H9 (cell line): ENCODE results near the gene PCDH9. TPM values are rescaled to one million over a fixed set of nuclear protein-coding genes. Genes with fewer than 3 reads are reported as not detected.

Experiments used
- DNase-seq: peaks from one replicate; pipeline ENCODE4 v3.0.0-alpha.2; 2017
- H2AFZ ChIP-seq: one replicate; pipeline ENCODE4 v1.6.1; 2013; ENCODE audit warnings: mild to moderate bottlenecking, low read length, control low read depth, moderate library complexity
- H2AK5ac ChIP-seq: 2 replicates; pipeline ENCODE4 v1.6.1; 2013; ENCODE audit warnings: low read length, control low read depth, mixed read lengths; ENCODE audit not compliant: insufficient read length
- H2BK120ac ChIP-seq: one replicate; pipeline ENCODE4 v1.6.1; 2013; ENCODE audit warnings: low read depth, mild to moderate bottlenecking, low read length, control low read depth, inconsistent platforms; ENCODE audit not compliant: poor library complexity, severe bottlenecking
- H2BK12ac ChIP-seq: 2 replicates; pipeline ENCODE4 v1.6.1; 2013; ENCODE audit warnings: low read length, control low read depth, mixed read lengths, low read depth; ENCODE audit not compliant: insufficient read length
- H2BK15ac ChIP-seq: 2 replicates; pipeline ENCODE4 v1.6.1; 2013; ENCODE audit warnings: low read depth, low read length, control low read depth
- H2BK20ac ChIP-seq: one replicate; pipeline ENCODE4 v1.6.1; 2013; ENCODE audit warnings: low read depth, mild to moderate bottlenecking, low read length, control low read depth, inconsistent platforms; ENCODE audit not compliant: poor library complexity, severe bottlenecking
- H2BK5ac ChIP-seq: 2 replicates; pipeline ENCODE4 v1.6.1; 2013; ENCODE audit warnings: low read length, control low read depth, mixed read lengths; ENCODE audit not compliant: insufficient read length
- H3K14ac ChIP-seq: 2 replicates; pipeline ENCODE4 v1.6.1; 2013; ENCODE audit warnings: low read length, control low read depth; ENCODE audit not compliant: insufficient read depth
- H3K18ac ChIP-seq: 2 replicates; pipeline ENCODE4 v1.6.1; 2013; ENCODE audit warnings: low read depth, mild to moderate bottlenecking, mixed read lengths, low read length, control low read depth; ENCODE audit not compliant: insufficient read length
- H3K23ac ChIP-seq: 2 replicates; pipeline ENCODE4 v1.6.1; 2013; ENCODE audit warnings: low read length, control low read depth, mixed read lengths, low read depth; ENCODE audit not compliant: insufficient read length
- H3K23me2 ChIP-seq: 2 replicates; pipeline ENCODE4 v1.6.1; 2013; ENCODE audit warnings: low read depth, mild to moderate bottlenecking, mixed read lengths, low read length, control low read depth; ENCODE audit not compliant: insufficient read length, poor library complexity, severe bottlenecking
- H3K27ac ChIP-seq: 2 replicates; pipeline ENCODE4 v1.5.1; 2013; ENCODE audit warnings: low read length, control low read depth, mixed read lengths, low read depth; ENCODE audit not compliant: insufficient read length
- H3K27me3 ChIP-seq: 2 replicates; pipeline ENCODE4 v1.6.1; 2013; ENCODE audit warnings: low read length, control low read depth, inconsistent platforms; ENCODE audit not compliant: insufficient read depth
- H3K4ac ChIP-seq: 2 replicates; pipeline ENCODE4 v1.6.1; 2013; ENCODE audit warnings: low read depth, mild to moderate bottlenecking, control low read depth, inconsistent platforms, low read length, moderate library complexity
- H3K4me1 ChIP-seq: 2 replicates; pipeline ENCODE4 v1.6.1; 2013; ENCODE audit warnings: low read length, control low read depth, inconsistent platforms; ENCODE audit not compliant: insufficient read depth
- H3K4me2 ChIP-seq: 2 replicates; pipeline ENCODE4 v1.6.1; 2013; ENCODE audit warnings: low read length, control low read depth, mixed read lengths; ENCODE audit not compliant: insufficient read length, insufficient read depth
- H3K56ac ChIP-seq: 2 replicates; pipeline ENCODE4 v1.6.1; 2013; ENCODE audit warnings: low read depth, mild to moderate bottlenecking, mixed read lengths, low read length, control low read depth; ENCODE audit not compliant: insufficient read length
- H3K79me1 ChIP-seq: 2 replicates; pipeline ENCODE4 v1.6.1; 2013; ENCODE audit warnings: low read depth, mild to moderate bottlenecking, moderate library complexity, low read length, control low read depth, inconsistent platforms; ENCODE audit not compliant: insufficient read depth, poor library complexity, severe bottlenecking
- H3K79me2 ChIP-seq: 2 replicates; pipeline ENCODE4 v1.6.1; 2013; ENCODE audit warnings: low read length, control low read depth, inconsistent platforms; ENCODE audit not compliant: insufficient read depth
- H3K9ac ChIP-seq: 2 replicates; pipeline ENCODE4 v1.6.1; 2013; ENCODE audit warnings: low read length, control low read depth, mixed read lengths; ENCODE audit not compliant: insufficient read length; ENCODE audit errors: extremely low read depth
- H3K9me3 ChIP-seq: one replicate; pipeline ENCODE4 v1.6.1; 2013; ENCODE audit warnings: low read depth, low read length, inconsistent platforms; ENCODE audit not compliant: control insufficient read depth
- H3T11ph ChIP-seq: one replicate; pipeline ENCODE4 v1.6.1; 2013; ENCODE audit warnings: mild to moderate bottlenecking, low read length, control low read depth, inconsistent platforms
- H4K20me1 ChIP-seq: one replicate; pipeline ENCODE4 v1.6.1; 2013; ENCODE audit not compliant: control insufficient read depth, insufficient read length, insufficient read depth
- H4K5ac ChIP-seq: 2 replicates; pipeline ENCODE4 v1.6.1; 2013; ENCODE audit warnings: low read depth, mild to moderate bottlenecking, mixed read lengths, low read length, control low read depth; ENCODE audit not compliant: insufficient read length
- H4K8ac ChIP-seq: replicated peaks from 2 replicates; pipeline ENCODE4 v1.6.1; 2013; ENCODE audit warnings: low read length, control low read depth, mixed read lengths, low read depth; ENCODE audit not compliant: insufficient read length
- H4K91ac ChIP-seq: 2 replicates; pipeline ENCODE4 v1.6.1; 2013; ENCODE audit warnings: low read depth, mild to moderate bottlenecking, moderate library complexity, mixed read lengths, low read length, control low read depth; ENCODE audit not compliant: insufficient read length
- H3K27ac Mint-ChIP-seq, 3 experiments: 2 replicates in 2 of 3; 3 replicates in 1 of 3; pipeline ENCODE4 v1.8.0; 2020 to 2021; ENCODE audit warnings: mixed read lengths in 3 of 3, mild to moderate bottlenecking in 1 of 3, moderate library complexity in 1 of 3
- H3K27me3 Mint-ChIP-seq: 2 replicates; pipeline ENCODE4 v1.8.0; 2021; ENCODE audit warnings: low read depth, mild to moderate bottlenecking, moderate library complexity, mixed read lengths
- H3K36me3 Mint-ChIP-seq, 3 experiments: 2 replicates in 2 of 3; 3 replicates in 1 of 3; pipeline ENCODE4 v1.8.0; 2020 to 2021; ENCODE audit warnings: low read depth in 3 of 3, mixed read lengths in 3 of 3; ENCODE audit not compliant: insufficient read depth in 1 of 3
- H3K4me1 Mint-ChIP-seq, 2 experiments: 2 replicates each; pipeline ENCODE4 v1.8.0; 2020; ENCODE audit warnings: mixed read lengths in 2 of 2
- H3K4me3 Mint-ChIP-seq, 2 experiments: 2 replicates in 1 of 2; 3 replicates in 1 of 2; pipeline ENCODE4 v1.8.0; 2020 to 2021; ENCODE audit warnings: mild to moderate bottlenecking in 2 of 2, mixed read lengths in 2 of 2, moderate library complexity in 1 of 2
- H3K9me3 Mint-ChIP-seq, 2 experiments: 2 replicates in 1 of 2; 3 replicates in 1 of 2; pipeline ENCODE4 v1.8.0; 2020; ENCODE audit warnings: mild to moderate bottlenecking in 2 of 2, mixed read lengths in 2 of 2, moderate library complexity in 1 of 2
- CTCF ChIP-seq: fragments of 200-600 bp; sonication (generic); conservative IDR thresholded peaks from 3 replicates; pipeline ENCODE4 v1.8.0; 2021; ENCODE audit warnings: antibody characterized with exemption, mild to moderate bottlenecking
- WGBS: extraction: QIAGEN DNeasy Blood & Tissue Kit; methylation state at CpG from one replicate; pipeline ENCODE4 v1.1.7; 2013; ENCODE audit warnings: missing lambda C conversion rate, low lambda C conversion rate, mixed read lengths; ENCODE audit not compliant: insufficient read length; ENCODE audit errors: extremely low coverage; 5-methylcytosine and 5-hydroxymethylcytosine counted together
- total RNA-seq: library from RNA; stranded (reverse); gene quantifications from 2 replicates; pipeline ENCODE4 v1.2.1, GENCODE V29; 2021

The PCDH9 gene
- total RNA-seq, 1 experiment from 2014 or later: 0.11 TPM

- WGBS: no CpG with 5 or more reads among the region's 1 CpG
- no peak overlapping the region for H3K9ac ChIP-seq
- Mint-ChIP-seq H3K4me1 (no peaks in the 10 kb centered on the region), H3K27ac (no peak overlapping the region), H3K9me3 (no peaks in the 10 kb centered on the region), H3K27me3 (no peaks in the 10 kb centered on the region), H3K4me3 (no peak overlapping the region), H3K36me3 (no peaks in the 10 kb centered on the region)
- H3K56ac ChIP-seq: no peak overlapping the region
- no peaks in the 10 kb centered on the region for H3K79me1 ChIP-seq
- no peak overlapping the region for H2BK20ac ChIP-seq
- no peaks in the 10 kb centered on the region for H3K4me1 ChIP-seq
- no peak overlapping the region for H2BK5ac ChIP-seq
- no peak overlapping the region for H3K4ac ChIP-seq
- no peaks in the 10 kb centered on the region for H3K27me3 ChIP-seq
- no peak overlapping the region for H4K8ac ChIP-seq
- no peak overlapping the region for H3K14ac ChIP-seq
- H4K91ac ChIP-seq: no peak overlapping the region
- H3K23me2 ChIP-seq: no peaks in the 10 kb centered on the region
- no peak overlapping the region for H2BK12ac ChIP-seq
- no peak overlapping the region for H3K18ac ChIP-seq
- no peaks in the 10 kb centered on the region for H3K79me2 ChIP-seq
- H3K4me2 ChIP-seq: no peak overlapping the region
- H2BK15ac ChIP-seq: no peak overlapping the region
- H3T11ph ChIP-seq: no peak overlapping the region
- H4K5ac ChIP-seq: no peak overlapping the region
- TF ChIP-seq CTCF: no peak
- no peak overlapping the region for H3K27ac ChIP-seq
- no peak overlapping the region for H2AK5ac ChIP-seq
- H4K20me1 ChIP-seq: no peaks in the 10 kb centered on the region
- no peaks in the 10 kb centered on the region for H3K9me3 ChIP-seq
- H2BK120ac ChIP-seq: no peak overlapping the region
- no peak overlapping the region for H3K23ac ChIP-seq
- no peak for DNase-seq
- no peak overlapping the region for H2AFZ ChIP-seq
Observed at GRCh38 chr13:66443926-66444325, 786.2 kb downstream of the PCDH9 start.
